ENCODE data around the gene ENTREP3. TPM values are rescaled to one million over a fixed set of nuclear protein-coding genes. Genes with fewer than 3 reads are reported as not detected.
A peak's percentile ranks its signal among the peaks of the same experiment; 100 is the strongest.
"Not testable (repeated sequence)": the region's sequence is repeated elsewhere in the genome, so short reads cannot be mapped to it uniquely, and the experiment has no call there.

ENTREP3 gene
- total RNA-seq, 3 donors from 2014 or later (not counting 1 experiment from before 2014, with no cell fraction given) = 6.9 to 10.0 (median 8.9) TPM

DNA sequence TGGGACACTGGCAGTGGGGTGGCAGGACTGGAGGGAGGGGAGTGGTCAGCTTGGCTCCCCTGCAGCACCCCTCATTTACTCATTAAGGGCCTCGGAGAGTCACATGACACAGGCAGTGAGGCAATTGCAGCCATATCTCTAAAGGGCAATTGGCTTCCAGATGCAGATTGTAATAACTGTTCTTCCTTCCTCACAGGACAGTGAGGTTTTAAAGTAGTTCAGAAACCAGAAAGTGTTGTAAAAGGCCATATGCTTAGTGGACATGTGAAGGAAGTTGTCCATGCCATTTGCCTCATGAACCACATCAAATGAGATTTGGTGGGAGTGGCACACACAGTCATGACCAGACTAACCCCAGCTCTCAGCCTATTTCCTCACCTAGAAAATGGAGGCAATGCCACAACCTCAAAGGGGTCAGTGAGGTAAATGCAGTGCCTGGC, 35.7 kb downstream of the ENTREP3 start:
- H3K9me3 Mint-ChIP-seq = no peaks in the 10 kb centered on the region
- peak overlapping the region; percentile 83 for H3K4me3 Mint-ChIP-seq
- peak overlapping the region; percentile 90 to 93 for H3K27ac Mint-ChIP-seq
- H3K27me3 Mint-ChIP-seq (ENCODE audit: low read depth in 2 of 2) = no peaks in the 10 kb centered on the region
- no peaks in the 10 kb centered on the region for H3K36me3 ChIP-seq (ENCODE audit: control insufficient read depth, insufficient read depth, low read length)
- no peaks in the 10 kb centered on the region for H3K9me3 ChIP-seq (ENCODE audit: control insufficient read depth, insufficient read depth, low read length)
- no peak overlapping the region for H3K4me3 ChIP-seq (ENCODE audit: low read length)
- peaks cover 26% of the 10 kb centered on the region for H3K4me1 ChIP-seq (ENCODE audit: control insufficient read depth, insufficient read depth, low read length)
- no peaks in the 10 kb centered on the region for H3K27me3 ChIP-seq (ENCODE audit: control insufficient read depth, insufficient read depth, low read length)
- peaks cover 21 to 24% of the 10 kb centered on the region in 2 donors for H3K4me1 Mint-ChIP-seq
- H3K36me3 Mint-ChIP-seq = no peaks in the 10 kb centered on the region
- WGBS (ENCODE audit: insufficient coverage) = 14% methylated on average over 1 of the region's 1 CpG
- intact Hi-C loops (cut with micrococcal nuclease) = no loop called here
- ATAC-seq (peak; percentile 75 to 85 (median 82)), DNase-seq (peak; percentile 38 to 45)
- peak overlapping the region; percentile 70 for H3K27ac ChIP-seq (ENCODE audit: low read length)
- TF ChIP-seq, protein P1, sequence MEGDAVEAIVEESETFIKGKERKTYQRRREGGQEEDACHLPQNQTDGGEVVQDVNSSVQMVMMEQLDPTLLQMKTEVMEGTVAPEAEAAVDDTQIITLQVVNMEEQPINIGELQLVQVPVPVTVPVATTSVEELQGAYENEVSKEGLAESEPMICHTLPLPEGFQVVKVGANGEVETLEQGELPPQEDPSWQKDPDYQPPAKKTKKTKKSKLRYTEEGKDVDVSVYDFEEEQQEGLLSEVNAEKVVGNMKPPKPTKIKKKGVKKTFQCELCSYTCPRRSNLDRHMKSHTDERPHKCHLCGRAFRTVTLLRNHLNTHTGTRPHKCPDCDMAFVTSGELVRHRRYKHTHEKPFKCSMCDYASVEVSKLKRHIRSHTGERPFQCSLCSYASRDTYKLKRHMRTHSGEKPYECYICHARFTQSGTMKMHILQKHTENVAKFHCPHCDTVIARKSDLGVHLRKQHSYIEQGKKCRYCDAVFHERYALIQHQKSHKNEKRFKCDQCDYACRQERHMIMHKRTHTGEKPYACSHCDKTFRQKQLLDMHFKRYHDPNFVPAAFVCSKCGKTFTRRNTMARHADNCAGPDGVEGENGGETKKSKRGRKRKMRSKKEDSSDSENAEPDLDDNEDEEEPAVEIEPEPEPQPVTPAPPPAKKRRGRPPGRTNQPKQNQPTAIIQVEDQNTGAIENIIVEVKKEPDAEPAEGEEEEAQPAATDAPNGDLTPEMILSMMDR (IDR thresholded peaks at IDR 0.05) = no peak

DNA sequence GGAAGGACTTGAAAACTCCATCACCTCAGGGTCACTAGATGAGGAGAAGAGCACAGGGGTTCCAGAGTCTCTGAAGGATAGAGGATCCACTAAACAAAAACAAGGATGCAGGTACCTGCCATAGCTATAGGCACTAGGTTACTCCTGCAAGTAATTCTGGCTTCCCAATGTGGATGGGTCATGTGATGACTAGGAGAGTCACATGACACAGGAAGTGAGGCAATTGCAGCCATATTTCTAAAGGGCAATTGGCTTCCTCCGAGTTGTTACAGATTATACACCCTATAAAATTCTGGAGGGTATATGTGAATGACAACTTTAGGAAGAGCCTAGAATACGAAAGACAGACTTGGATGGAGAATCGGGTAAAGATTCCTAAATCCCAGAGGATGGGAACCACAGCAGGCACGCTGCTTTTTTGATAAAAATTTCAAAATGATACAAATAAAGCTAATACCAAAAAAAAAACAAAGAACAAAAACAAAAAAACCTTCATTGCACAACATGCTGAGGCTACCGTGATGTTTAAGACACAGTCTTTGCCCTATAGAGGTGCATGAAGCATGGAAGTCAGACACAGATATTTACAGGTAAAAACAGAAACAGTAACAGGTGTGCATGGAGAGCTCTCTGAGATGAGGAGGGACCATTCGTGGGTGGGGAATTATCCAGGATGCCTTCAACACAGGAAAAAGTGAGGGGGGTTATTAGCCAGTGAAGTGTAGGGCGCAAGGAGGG, 36.3 kb downstream of the ENTREP3 start:
- Histone ChIP-seq H3K4me1 (ENCODE audit: control insufficient read depth, insufficient read depth, low read length) (peaks cover 26% of the 10 kb centered on the region), H3K9me3 (ENCODE audit: control insufficient read depth, insufficient read depth, low read length) (no peaks in the 10 kb centered on the region), H3K36me3 (ENCODE audit: control insufficient read depth, insufficient read depth, low read length) (no peaks in the 10 kb centered on the region), H3K27me3 (ENCODE audit: control insufficient read depth, insufficient read depth, low read length) (no peaks in the 10 kb centered on the region), H3K27ac (ENCODE audit: low read length) (peak overlapping the region; percentile 70), H3K4me3 (ENCODE audit: low read length) (no peak overlapping the region)
- H3K36me3 Mint-ChIP-seq = no peaks in the 10 kb centered on the region
- DNase-seq (peak in 1 of 2 donors; percentile 57), ATAC-seq (peak in 2 of 3 donors; percentile 17 to 34)
- H3K27me3 Mint-ChIP-seq (ENCODE audit: low read depth in 2 of 2) = no peaks in the 10 kb centered on the region
- TF ChIP-seq, protein P1 (IDR thresholded peaks at IDR 0.05) = no peak
- WGBS (ENCODE audit: insufficient coverage) = 64% methylated on average over 6 of the region's 7 CpGs
- no peaks in the 10 kb centered on the region for H3K9me3 Mint-ChIP-seq
- intact Hi-C loops (cut with micrococcal nuclease) = no loop called here
- H3K4me3 Mint-ChIP-seq = peak overlapping the region; percentile 83
- H3K27ac Mint-ChIP-seq = peak overlapping the region; percentile 90 to 93
- H3K4me1 Mint-ChIP-seq = peaks cover 21 to 24% of the 10 kb centered on the region in 2 donors

DNA sequence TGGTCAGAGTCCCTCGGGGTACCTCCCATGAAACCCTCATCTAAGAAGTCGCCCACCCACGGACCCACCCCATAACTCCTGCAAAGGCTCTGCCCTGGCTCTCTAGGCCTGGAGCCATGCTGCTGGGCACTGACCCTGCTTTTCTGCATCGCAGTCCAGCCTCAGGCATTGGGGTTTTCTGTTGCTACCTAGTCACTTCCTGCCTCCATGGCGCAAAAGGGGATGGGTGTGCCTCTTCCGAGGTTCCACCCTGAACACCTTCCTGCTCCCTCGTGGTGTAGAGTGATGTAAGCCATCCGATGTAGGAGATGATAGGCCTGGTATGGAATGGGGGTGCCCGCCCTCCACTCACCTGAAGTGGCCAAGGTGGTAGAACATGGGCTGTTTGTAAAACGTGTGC, 40.6 kb downstream of the ENTREP3 start:
- H3K27me3 ChIP-seq (ENCODE audit: control insufficient read depth, insufficient read depth, low read length); ATAC-seq; H3K4me3 Mint-ChIP-seq; H3K4me3 ChIP-seq (ENCODE audit: low read length); H3K27ac Mint-ChIP-seq; H3K9me3 ChIP-seq (ENCODE audit: control insufficient read depth, insufficient read depth, low read length); intact Hi-C loops (cut with micrococcal nuclease); DNase-seq; H3K9me3 Mint-ChIP-seq; H3K27me3 Mint-ChIP-seq (ENCODE audit: low read depth in 2 of 2); H3K36me3 Mint-ChIP-seq; H3K36me3 ChIP-seq (ENCODE audit: control insufficient read depth, insufficient read depth, low read length); H3K27ac ChIP-seq (ENCODE audit: low read length): not testable (repeated sequence)
- peaks cover 15% of the 10 kb centered on the region for H3K4me1 ChIP-seq (ENCODE audit: control insufficient read depth, insufficient read depth, low read length)
- H3K4me1 Mint-ChIP-seq = peaks cover 13 to 19% of the 10 kb centered on the region in 2 donors
- WGBS (ENCODE audit: insufficient coverage) = 79% methylated on average over 2 of the region's 10 CpGs

DNA sequence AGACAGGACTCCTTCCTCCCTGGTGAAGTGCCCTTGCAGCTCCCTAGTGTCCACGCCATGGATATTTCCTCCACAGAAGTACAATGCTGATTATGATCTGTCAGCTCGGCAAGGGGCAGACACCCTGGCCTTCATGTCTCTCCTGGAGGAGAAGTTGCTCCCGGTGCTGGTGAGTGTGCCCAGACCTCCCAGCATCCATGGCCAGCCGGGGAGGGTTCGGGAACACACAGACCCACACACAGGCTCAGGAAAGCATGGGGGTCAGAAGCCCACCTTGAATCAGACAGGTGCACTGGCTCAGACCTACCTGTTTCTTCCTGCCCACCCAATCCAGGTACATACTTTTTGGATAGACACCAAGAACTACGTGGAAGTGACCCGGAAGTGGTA, 43.2 kb downstream of the ENTREP3 start:
- H3K36me3 Mint-ChIP-seq; H3K36me3 ChIP-seq (ENCODE audit: control insufficient read depth, insufficient read depth, low read length); intact Hi-C loops (cut with micrococcal nuclease); H3K27me3 ChIP-seq (ENCODE audit: control insufficient read depth, insufficient read depth, low read length); H3K27me3 Mint-ChIP-seq (ENCODE audit: low read depth in 2 of 2); H3K9me3 Mint-ChIP-seq; DNase-seq; H3K4me3 ChIP-seq (ENCODE audit: low read length); H3K4me3 Mint-ChIP-seq; H3K27ac ChIP-seq (ENCODE audit: low read length); ATAC-seq; H3K9me3 ChIP-seq (ENCODE audit: control insufficient read depth, insufficient read depth, low read length); H3K27ac Mint-ChIP-seq: not testable (repeated sequence)
- peaks cover 23% of the 10 kb centered on the region for H3K4me1 ChIP-seq (ENCODE audit: control insufficient read depth, insufficient read depth, low read length)
- 95% methylated on average over 5 of the region's 7 CpGs for whole genome bisulfite sequencing (ENCODE audit: insufficient coverage)
- peaks cover 22 to 29% of the 10 kb centered on the region in 2 donors for H3K4me1 Mint-ChIP-seq

DNA sequence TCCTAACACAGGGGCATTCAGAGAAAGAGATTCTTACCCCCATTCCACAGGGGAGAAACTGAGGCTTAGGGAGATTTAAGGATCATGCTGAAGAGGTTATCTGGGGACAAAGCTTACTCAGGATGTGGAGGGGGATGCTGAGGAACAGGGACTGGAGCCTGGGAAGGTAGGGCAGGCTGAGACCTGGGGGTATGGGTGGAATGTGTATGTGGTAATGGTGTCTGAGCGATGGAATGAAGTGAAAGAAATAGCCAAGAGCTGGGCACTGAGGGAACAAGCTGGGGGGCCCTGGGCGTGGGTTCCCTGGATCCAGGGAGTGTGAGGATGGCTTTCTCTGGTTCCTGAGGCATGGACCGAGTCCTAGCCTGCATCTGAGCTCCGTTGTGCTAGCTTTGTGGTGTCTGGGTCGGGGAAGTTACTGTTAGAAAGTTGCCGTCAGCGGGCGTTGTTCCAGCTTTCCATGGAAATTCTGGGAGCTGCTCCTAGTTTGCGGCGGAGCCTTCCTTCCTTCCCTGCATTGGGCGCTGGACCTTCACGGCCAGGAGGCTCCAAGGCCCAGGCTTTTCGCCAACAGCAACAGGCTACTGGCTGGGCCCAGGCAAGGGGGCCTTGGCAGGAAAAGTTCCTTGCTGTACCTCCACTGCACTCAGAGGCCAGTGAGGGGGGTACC, 43.8 kb downstream of the ENTREP3 start:
- H3K4me3 ChIP-seq (ENCODE audit: low read length); intact Hi-C loops (cut with micrococcal nuclease); H3K9me3 Mint-ChIP-seq; H3K27me3 Mint-ChIP-seq (ENCODE audit: low read depth in 2 of 2); H3K27ac Mint-ChIP-seq; H3K9me3 ChIP-seq (ENCODE audit: control insufficient read depth, insufficient read depth, low read length); DNase-seq; H3K27ac ChIP-seq (ENCODE audit: low read length); H3K36me3 Mint-ChIP-seq; H3K36me3 ChIP-seq (ENCODE audit: control insufficient read depth, insufficient read depth, low read length); H3K27me3 ChIP-seq (ENCODE audit: control insufficient read depth, insufficient read depth, low read length); ATAC-seq; H3K4me3 Mint-ChIP-seq: not testable (repeated sequence)
- 95% methylated on average over 12 of the region's 13 CpGs for WGBS (ENCODE audit: insufficient coverage)
- peaks cover 26% of the 10 kb centered on the region for H3K4me1 ChIP-seq (ENCODE audit: control insufficient read depth, insufficient read depth, low read length)
- peaks cover 25 to 33% of the 10 kb centered on the region in 2 donors for H3K4me1 Mint-ChIP-seq

Measured in natural killer cell (primary cell).